ENCODE measurements around the gene MAP2K5.

The MAP2K5 gene

GRCh38 chr15:67843092-67843501, 300.6 kb downstream of the MAP2K5 start:
- H3K36me3 ChIP-seq (replicated peaks; ENCODE audit: insufficient read depth, low read length): no peaks in the 10 kb centered on the region
- peaks cover 14% of the 10 kb centered on the region; the same call in 1 of the 2 replicates for H3F3A ChIP-seq (ENCODE audit: insufficient read depth, low read length)
- no peak overlapping the region for H3K4me2 ChIP-seq (ENCODE audit: low read depth, low read length)
- no peaks in the 10 kb centered on the region for H3K27me3 ChIP-seq (replicated peaks; ENCODE audit: insufficient read depth, low read length)
- no peak for TF ChIP-seq EZH2 (optimal IDR thresholded peaks at IDR 0.05; ENCODE audit: low read depth, low read length)
- TF ChIP-seq, protein P1, sequence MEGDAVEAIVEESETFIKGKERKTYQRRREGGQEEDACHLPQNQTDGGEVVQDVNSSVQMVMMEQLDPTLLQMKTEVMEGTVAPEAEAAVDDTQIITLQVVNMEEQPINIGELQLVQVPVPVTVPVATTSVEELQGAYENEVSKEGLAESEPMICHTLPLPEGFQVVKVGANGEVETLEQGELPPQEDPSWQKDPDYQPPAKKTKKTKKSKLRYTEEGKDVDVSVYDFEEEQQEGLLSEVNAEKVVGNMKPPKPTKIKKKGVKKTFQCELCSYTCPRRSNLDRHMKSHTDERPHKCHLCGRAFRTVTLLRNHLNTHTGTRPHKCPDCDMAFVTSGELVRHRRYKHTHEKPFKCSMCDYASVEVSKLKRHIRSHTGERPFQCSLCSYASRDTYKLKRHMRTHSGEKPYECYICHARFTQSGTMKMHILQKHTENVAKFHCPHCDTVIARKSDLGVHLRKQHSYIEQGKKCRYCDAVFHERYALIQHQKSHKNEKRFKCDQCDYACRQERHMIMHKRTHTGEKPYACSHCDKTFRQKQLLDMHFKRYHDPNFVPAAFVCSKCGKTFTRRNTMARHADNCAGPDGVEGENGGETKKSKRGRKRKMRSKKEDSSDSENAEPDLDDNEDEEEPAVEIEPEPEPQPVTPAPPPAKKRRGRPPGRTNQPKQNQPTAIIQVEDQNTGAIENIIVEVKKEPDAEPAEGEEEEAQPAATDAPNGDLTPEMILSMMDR (IDR thresholded peaks at IDR 0.05; ENCODE audit: low read length): no peak
- TF ChIP-seq EZH2phosphoT487 (IDR thresholded peaks at IDR 0.05; ENCODE audit: low read length): no peak
- H3K9ac ChIP-seq (ENCODE audit: low read length): no peak overlapping the region
- H3K9me2 ChIP-seq (replicated peaks; ENCODE audit: insufficient read depth, low read length): no peaks in the 10 kb centered on the region
- DNase-seq: no peak
- H3K4me1 ChIP-seq (ENCODE audit: low read length): peaks cover 9% of the 10 kb centered on the region; the same call in 1 of the 2 replicates
- H3K79me2 ChIP-seq (ENCODE audit: low read length): no peaks in the 10 kb centered on the region
- no peaks in the 10 kb centered on the region for H4K20me1 ChIP-seq (ENCODE audit: insufficient read depth, low read length)
- H3K9me3 ChIP-seq (replicated peaks; ENCODE audit: insufficient read depth, low read length): no peaks in the 10 kb centered on the region
- no peak overlapping the region for H3K27ac ChIP-seq (ENCODE audit: low read length)
- no peak overlapping the region for H3K4me3 ChIP-seq (ENCODE audit: low read length)
- no peak overlapping the region for H2AFZ ChIP-seq (ENCODE audit: low read length)

- TF ChIP-seq EZH2 (optimal IDR thresholded peaks at IDR 0.05; ENCODE audit: low read depth, low read length): no peak
- TF ChIP-seq EZH2phosphoT487 (IDR thresholded peaks at IDR 0.05; ENCODE audit: low read length): no peak
- TF ChIP-seq, protein P1 (IDR thresholded peaks at IDR 0.05; ENCODE audit: low read length): no peak
These were observed 301.3 kb downstream of the MAP2K5 start for GRCh38 chr15:67843571-67844387.

GRCh38 chr15:67845974-67846373, 303.5 kb downstream of the MAP2K5 start:
- H3K4me3 ChIP-seq (ENCODE audit: low read length): no peak overlapping the region
- peaks cover 5% of the 10 kb centered on the region; the same call in 1 of the 2 replicates for H3K4me1 ChIP-seq (ENCODE audit: low read length)
- H3K9me3 ChIP-seq (replicated peaks; ENCODE audit: insufficient read depth, low read length): no peaks in the 10 kb centered on the region
- no peak for DNase-seq
- H3K79me2 ChIP-seq (ENCODE audit: low read length): no peaks in the 10 kb centered on the region
- no peaks in the 10 kb centered on the region for H3K27me3 ChIP-seq (replicated peaks; ENCODE audit: insufficient read depth, low read length)
- H3K9ac ChIP-seq (ENCODE audit: low read length): no peak overlapping the region
- H3K27ac ChIP-seq (ENCODE audit: low read length): no peak overlapping the region
- H3K36me3 ChIP-seq (replicated peaks; ENCODE audit: insufficient read depth, low read length): no peaks in the 10 kb centered on the region
- no peaks in the 10 kb centered on the region for H3F3A ChIP-seq (ENCODE audit: insufficient read depth, low read length)
- H4K20me1 ChIP-seq (ENCODE audit: insufficient read depth, low read length): no peaks in the 10 kb centered on the region
- TF ChIP-seq EZH2phosphoT487 (IDR thresholded peaks at IDR 0.05; ENCODE audit: low read length) (no peak), EZH2 (optimal IDR thresholded peaks at IDR 0.05; ENCODE audit: low read depth, low read length) (no peak)
- TF ChIP-seq, protein P1 (IDR thresholded peaks at IDR 0.05; ENCODE audit: low read length): no peak
- no peak overlapping the region for H2AFZ ChIP-seq (ENCODE audit: low read length)
- no peak overlapping the region for H3K4me2 ChIP-seq (ENCODE audit: low read depth, low read length)
- H3K9me2 ChIP-seq (replicated peaks; ENCODE audit: insufficient read depth, low read length): no peaks in the 10 kb centered on the region

More at GRCh38 chr15:67843571-67844387, 301.3 kb downstream of the MAP2K5 start:
- H3K36me3 ChIP-seq (replicated peaks; ENCODE audit: insufficient read depth, low read length): no peaks in the 10 kb centered on the region
- H4K20me1 ChIP-seq (ENCODE audit: insufficient read depth, low read length): no peaks in the 10 kb centered on the region
- H2AFZ ChIP-seq (ENCODE audit: low read length): no peak overlapping the region
- no peaks in the 10 kb centered on the region for H3K9me3 ChIP-seq (replicated peaks; ENCODE audit: insufficient read depth, low read length)
- H3K27ac ChIP-seq (ENCODE audit: low read length): no peak overlapping the region
- H3K9me2 ChIP-seq (replicated peaks; ENCODE audit: insufficient read depth, low read length): no peaks in the 10 kb centered on the region
- H3K4me2 ChIP-seq (ENCODE audit: low read depth, low read length): no peak overlapping the region
- H3F3A ChIP-seq (ENCODE audit: insufficient read depth, low read length): peaks cover 14% of the 10 kb centered on the region; the same call in 1 of the 2 replicates
- no peaks in the 10 kb centered on the region for H3K27me3 ChIP-seq (replicated peaks; ENCODE audit: insufficient read depth, low read length)
- H3K4me3 ChIP-seq (ENCODE audit: low read length): no peak overlapping the region
- DNase-seq: no peak
- no peaks in the 10 kb centered on the region for H3K79me2 ChIP-seq (ENCODE audit: low read length)
- H3K9ac ChIP-seq (ENCODE audit: low read length): no peak overlapping the region
- peaks cover 9% of the 10 kb centered on the region; the same call in 1 of the 2 replicates for H3K4me1 ChIP-seq (ENCODE audit: low read length)

All from MM.1S (cell line).